Measurements from ENCODE around the gene CFAP68.

The CFAP68 gene

DNA sequence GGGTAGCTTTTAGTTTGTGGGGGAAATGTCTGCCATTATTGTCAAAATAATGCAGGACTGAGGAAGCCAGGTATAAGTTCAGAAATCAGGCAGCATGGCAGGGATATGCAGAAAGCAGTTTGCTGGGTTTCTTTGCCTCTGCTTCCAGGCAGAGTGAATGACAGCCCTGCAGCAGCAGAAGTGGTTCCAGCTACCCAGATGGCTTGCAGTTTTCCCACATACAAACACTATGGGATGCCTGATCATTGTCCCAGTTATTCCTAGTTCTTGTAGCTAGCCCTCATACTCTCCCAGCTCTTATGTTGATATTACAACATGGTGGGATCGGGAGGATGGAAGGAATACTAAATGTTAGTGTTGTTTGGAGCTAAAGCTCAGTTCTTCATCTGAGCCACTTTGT is 55.0 kb downstream of the CFAP68 start:
- no peaks in the 10 kb centered on the region for H3K27me3 ChIP-seq (ENCODE audit: insufficient read depth, low read depth)
- no peak overlapping the region for H3K4me2 ChIP-seq
- peaks cover 18% of the 10 kb centered on the region for H3K4me1 ChIP-seq (ENCODE audit: low read depth, poor library complexity, severe bottlenecking)
- H3K9ac ChIP-seq, result no peak overlapping the region
- H3K27ac ChIP-seq, result no peak overlapping the region
- no peak overlapping the region for H3K4me3 ChIP-seq (IDR thresholded peaks at IDR 0.05; ENCODE audit: insufficient read depth, low read depth, low read length)
- H4K20me1 ChIP-seq (ENCODE audit: insufficient read depth), result no peaks in the 10 kb centered on the region
- TF ChIP-seq, protein P1, sequence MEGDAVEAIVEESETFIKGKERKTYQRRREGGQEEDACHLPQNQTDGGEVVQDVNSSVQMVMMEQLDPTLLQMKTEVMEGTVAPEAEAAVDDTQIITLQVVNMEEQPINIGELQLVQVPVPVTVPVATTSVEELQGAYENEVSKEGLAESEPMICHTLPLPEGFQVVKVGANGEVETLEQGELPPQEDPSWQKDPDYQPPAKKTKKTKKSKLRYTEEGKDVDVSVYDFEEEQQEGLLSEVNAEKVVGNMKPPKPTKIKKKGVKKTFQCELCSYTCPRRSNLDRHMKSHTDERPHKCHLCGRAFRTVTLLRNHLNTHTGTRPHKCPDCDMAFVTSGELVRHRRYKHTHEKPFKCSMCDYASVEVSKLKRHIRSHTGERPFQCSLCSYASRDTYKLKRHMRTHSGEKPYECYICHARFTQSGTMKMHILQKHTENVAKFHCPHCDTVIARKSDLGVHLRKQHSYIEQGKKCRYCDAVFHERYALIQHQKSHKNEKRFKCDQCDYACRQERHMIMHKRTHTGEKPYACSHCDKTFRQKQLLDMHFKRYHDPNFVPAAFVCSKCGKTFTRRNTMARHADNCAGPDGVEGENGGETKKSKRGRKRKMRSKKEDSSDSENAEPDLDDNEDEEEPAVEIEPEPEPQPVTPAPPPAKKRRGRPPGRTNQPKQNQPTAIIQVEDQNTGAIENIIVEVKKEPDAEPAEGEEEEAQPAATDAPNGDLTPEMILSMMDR (conservative IDR thresholded peaks at IDR 0.05; ENCODE audit: low read depth, low read length), result no peak
- H3K36me3 ChIP-seq (ENCODE audit: insufficient read depth), result no peaks in the 10 kb centered on the region
- no peak overlapping the region for H2AFZ ChIP-seq (ENCODE audit: low read depth)
- H3K79me2 ChIP-seq (ENCODE audit: insufficient read depth, low read depth), result no peaks in the 10 kb centered on the region
